ENCODE results near the gene GSTM3.

GRCh38 chr1:109717729-109718128 lies 23.1 kb downstream of the GSTM3 start:
- no peak for TF ChIP-seq EZH2 (optimal IDR thresholded peaks at IDR 0.05; ENCODE audit: low read depth, low read length)
- no peak for TF ChIP-seq CTCF (IDR thresholded peaks at IDR 0.05; ENCODE audit: low read length)
- TF ChIP-seq EZH2phosphoT487 (IDR thresholded peaks at IDR 0.05; ENCODE audit: low read length): no peak

Data from MM.1S (cell line).